RPMI7951 (cell line): ENCODE measurements around the gene CMPK2. TPM values are rescaled to one million over a fixed set of nuclear protein-coding genes. Genes with fewer than 3 reads are reported as not detected.

Experiments
- DNase-seq: peaks from one replicate; pipeline ENCODE4 v3.0.0-alpha.2; 2012; ENCODE audit warnings: low read depth
- total RNA-seq: library from RNA; depleted of rRNA; stranded (reverse); fragments of >200 nt; shearing (Covaris generic); gene quantifications from 2 replicates; pipeline ENCODE4 v1.2.3, GENCODE V29; 2014

The CMPK2 gene
- total RNA-seq, 1 experiment from 2014 or later, result 4.4 TPM

DNA sequence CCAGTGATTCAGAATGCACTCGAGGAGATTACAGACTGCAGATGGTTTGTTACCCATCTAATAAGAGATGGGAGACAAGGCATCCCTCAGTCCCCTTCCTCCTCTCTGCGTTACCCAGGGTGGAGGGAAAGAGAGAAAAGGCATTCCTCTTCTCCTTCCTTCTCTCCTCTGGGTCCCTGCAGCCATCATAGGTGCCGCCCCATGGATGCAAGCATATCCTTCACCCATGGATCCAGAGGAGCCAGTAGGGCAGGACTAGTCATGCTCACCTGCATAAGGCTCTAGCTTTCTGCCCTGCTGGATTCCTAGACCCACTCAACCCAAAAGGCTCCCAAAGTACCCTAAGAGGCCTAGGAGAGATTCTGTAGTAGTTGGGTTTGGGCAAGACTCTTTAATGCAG, 20.4 kb downstream of the CMPK2 start:
- DNase-seq, result peak; percentile 27

DNA sequence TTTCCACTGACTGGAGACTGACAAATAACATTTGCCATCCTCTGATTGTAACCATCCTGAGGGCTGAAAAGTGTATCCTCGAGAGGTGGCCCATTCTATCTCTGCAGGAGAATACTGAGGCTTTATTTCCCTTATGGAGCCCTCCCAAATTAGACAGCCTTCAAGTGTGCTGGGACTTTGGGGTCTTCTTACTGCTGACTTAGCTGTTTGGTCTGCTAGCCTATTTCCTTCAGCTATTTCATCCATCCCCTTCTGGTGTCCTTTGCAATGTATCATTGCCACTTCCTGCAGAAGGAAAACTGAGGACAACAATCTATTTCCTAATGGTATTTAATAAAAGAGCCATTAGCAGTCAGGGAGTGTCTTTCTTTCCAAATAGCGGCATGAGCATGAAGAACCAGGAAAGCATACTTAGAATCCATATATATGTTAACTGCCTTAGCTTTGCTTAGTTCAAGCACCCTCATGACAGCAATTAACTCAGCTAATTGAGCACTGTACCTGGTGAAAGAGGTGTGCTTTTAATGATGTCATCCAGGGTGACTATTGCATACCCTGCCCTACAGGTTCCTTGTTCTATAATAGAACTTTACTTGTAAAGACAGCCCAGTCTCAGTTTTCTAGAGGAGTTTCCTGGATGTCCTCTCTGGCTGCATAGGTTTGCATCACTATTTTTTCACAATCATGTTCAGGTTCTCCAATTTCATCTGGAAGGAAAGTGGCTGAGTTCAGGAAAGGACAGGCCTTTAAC, 24.0 kb downstream of the CMPK2 start:
- no peak for DNase-seq

DNA sequence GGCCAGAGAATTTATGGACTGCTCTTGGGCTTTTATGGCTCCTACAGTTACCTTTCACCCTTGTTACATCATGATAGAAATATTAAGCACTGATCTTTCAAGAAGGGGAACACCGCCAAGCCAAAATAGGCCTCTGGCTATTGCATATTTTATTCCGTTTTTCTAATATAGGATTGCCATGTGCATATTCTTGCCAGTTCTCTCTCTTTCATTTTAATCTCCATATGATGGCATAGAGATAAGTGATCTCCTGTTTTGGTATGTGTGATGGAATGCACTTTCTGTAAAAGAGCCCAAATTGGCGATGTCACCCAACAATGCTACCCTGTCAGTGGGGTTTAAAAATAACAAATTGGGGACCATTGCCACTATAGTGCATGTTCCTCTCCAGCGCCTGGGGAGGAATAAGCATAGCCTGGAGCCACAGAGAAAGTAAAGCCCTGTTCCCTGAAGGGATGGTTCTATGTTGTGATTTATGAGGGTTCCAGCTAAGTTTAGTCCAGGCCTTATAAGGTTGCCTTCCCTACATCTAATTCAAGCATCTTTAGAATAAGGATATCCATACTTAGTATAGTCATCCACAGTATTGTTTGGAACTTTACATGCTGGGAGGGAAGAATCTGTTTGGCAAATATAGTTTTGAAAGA, 26.9 kb downstream of the CMPK2 start:
- DNase-seq, result no peak

DNA sequence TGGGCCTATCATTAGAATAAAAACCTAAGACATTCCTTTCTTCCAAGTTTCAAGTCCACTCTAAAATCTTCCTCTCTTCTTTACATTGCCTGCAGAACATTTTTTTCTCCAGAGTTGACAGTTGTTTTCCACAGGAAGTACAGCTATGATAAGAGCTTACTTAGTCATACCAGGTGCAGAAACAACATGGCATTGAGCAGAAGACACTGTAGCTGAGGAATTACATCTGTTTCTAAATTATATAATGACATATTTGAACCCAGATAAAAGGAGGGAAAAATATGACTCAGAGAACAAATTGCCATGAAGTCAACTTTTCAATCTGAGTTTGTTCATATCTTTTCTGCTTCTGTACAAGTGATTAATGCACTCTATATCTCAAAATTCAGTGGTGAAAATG, 30.2 kb downstream of the CMPK2 start:
- peak; percentile 51 for DNase-seq

DNA sequence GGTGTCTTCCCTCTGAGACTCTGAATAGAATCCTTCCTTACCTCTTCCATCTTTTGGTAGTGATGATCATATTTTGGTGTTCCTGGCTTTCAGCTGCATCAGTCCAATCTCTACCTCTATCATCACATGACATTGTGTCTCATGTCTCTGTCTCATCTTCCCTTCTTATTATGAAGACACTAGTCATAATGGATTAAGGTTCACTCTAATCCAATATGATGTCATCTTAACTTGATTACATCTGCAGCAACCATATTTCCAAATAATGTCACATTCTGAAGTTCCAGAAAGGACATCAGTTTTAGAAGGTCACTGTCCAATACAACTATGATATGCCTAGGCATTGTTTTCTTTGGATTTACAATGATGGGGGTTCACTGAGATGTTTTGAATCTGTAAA, 31.5 kb downstream of the CMPK2 start:
- no peak for DNase-seq

DNA sequence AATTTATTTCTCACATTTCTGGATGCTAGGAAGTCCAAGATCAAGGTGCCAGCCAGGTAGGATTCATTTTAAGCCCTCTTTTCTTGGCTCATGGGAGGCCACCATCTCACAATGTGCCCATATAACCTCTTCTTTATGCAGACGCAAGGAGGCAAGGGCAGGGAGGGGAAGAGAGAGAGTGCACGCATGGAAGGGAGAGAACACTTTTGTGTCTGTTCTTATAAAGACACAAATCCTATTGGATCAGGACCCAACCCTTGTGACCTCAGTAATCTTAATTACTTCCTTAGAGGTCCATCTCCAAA, 32.5 kb downstream of the CMPK2 start:
- DNase-seq, result no peak

DNA sequence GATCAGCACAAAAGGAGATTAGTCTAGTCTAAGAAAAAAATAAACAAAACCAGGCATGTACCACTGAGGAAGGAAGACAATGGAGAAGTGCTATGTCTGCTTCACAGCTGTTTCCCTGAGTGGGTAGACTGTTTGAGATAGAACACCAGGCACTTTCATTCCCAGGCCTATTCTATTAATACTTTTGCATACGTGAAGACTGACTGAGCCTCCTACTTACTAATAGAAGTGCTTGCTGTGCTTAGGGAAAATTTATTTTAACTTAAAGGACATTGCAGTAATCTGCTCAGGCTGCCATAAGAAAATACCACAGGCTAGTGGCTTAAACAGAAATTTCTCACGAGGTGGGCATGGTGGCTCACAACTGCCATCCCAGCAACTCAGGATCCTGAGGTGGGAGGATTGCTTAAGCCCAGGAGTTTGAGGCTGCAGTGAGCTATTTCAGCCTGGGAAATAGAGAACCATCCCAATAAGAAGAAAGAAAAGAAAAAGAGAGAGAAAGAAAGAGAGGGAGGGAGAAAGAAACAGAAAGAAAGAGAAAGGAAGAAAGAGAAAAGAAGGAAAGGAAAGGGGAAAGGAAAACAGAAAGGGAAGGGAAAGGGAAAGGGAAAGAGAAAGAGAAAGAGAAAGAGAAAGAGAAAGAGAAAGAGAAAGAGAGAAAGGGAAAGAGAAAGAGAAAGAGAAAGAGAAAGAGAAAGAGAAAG, 33.0 kb downstream of the CMPK2 start:
- DNase-seq, result no peak

DNA sequence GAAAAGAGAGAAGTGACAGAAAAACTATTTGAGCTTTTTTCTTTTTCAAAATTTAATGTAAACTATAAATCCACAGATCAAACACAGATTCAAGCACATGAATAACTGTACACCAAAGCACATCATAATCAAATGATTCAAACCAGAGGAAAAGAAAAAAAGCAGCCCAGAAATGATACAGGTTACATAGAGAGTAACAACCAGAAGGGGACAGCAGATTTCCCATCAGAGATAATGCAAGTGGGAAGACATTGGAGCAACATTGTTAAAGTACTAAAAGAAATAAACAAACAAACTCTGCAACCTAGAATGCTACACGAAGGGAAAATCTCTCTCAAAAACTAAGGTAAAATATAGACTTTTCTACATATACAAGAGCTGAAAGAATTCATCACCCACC, 34.5 kb downstream of the CMPK2 start:
- DNase-seq, result no peak

DNA sequence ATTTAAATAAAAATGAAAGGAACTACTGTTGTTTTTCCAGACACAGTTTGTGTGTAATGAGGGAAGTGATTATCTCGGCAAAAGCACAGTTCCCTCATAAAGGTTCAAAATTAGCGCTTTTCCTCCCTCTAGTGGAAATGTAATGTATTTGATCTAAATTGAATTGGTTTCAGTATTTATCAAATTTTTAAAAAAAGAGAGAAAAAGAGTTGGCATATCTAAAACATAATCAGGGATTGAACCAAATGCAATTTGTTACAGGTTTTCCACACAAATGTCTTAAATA, 37.5 kb downstream of the CMPK2 start:
- peak; percentile 68 for DNase-seq

DNA sequence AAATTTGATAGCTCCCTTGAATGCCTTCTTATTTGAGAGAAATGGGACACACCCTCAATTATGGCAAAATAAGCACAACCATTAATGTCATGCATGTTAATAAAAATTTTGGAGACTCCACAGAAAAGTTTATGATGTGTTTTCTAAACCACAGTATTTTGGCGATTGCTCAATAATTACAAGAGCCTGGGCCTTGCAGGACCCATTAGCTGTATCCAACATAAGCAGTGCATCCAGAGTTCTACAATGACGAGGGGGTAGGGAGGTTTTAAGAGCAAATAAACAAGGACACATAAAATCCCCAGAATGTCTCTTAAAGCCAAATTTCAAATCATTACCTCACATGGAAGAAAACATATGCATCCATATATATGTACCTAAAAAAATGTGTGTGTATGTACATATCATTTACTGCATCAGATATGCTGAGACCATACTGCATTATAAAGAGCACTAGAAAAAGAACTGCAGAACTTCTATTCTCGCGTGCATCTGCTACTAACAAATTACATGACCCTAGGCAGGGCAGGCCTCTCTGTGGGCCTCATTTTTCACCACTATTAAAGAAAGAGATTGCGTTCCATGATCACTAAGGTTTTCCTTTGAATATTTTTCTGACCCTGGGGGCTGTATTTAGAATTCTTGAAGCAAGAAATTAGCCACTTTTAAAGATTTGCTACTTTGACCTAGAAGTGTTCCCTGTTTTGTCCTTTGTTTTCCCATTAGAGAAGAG, 38.0 kb downstream of the CMPK2 start:
- DNase-seq, result no peak

DNA sequence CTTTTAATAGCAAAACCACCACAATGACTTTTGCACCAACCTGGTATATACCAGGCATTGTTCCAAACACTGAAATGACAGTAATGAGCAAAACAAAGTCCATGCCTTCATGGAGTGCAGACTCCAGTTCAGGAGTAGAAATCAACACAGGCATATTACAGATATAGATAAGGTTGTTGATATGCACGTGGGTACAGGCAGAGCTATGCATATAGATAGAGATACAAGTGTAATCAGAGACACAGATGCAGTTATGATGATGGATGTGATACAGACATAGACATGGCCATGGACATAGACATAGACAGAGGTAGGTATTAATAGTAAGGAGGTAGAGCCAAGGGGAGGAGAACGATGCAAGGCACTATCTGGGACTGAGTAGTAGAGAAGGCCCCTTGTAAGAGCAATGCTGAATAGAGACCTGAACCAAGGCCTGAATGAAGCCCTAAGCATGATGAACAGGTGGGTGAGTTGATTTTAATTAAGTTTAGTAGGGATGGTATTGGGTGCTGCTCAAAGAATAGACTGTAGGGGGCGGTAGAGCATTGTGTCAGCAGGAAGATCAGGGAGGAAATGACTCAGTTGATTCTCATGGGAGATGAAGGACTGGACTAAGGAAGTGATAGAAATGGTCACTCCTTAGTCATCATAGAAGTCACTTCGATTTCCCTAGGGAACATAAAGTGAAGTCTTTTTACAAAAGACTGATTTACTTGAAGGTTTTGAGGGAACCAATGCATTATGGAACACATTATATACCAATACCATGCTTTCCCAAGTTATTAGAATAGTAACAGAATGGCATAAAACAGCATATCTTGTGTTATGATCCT, 39.4 kb downstream of the CMPK2 start:
- DNase-seq, result peak; percentile 84

DNA sequence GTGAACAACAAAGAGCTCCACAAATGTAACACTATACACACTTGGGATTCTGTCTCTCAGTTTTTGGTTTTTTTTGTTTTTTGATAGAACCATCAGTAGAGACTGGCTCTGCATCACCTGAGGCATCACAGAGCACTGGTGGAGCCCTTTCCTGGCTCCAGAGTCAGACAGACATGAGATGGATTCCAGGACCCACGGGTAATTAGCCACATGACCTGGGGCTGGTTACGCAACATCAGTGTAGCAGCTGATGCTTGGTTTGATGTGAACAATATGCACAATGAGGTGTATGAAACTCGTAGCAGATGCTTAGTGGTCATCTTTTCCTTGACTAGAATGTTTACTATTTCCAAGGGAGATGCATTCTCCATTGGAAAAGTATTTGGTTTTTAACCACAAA, 40.7 kb downstream of the CMPK2 start:
- DNase-seq, result peak; percentile 90

DNA sequence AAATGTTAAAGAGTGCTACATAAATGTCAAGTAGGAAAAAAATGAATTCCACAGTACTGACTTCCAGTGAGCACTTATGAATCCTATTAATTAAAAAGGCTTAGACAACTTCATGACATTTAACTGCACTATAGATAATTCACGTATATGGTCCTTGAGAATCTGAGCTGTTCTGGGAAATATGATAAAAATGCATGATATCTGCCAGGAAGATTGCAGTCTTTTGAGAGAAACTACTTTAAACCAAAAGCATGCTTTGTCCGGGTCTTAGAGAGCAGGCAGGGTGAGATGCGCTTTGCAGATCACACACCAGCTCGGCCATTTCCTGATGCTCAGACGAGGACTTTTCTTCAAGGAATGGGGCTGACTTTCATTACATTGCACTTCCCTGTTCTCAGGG, 42.6 kb downstream of the CMPK2 start:
- no peak for DNase-seq

DNA sequence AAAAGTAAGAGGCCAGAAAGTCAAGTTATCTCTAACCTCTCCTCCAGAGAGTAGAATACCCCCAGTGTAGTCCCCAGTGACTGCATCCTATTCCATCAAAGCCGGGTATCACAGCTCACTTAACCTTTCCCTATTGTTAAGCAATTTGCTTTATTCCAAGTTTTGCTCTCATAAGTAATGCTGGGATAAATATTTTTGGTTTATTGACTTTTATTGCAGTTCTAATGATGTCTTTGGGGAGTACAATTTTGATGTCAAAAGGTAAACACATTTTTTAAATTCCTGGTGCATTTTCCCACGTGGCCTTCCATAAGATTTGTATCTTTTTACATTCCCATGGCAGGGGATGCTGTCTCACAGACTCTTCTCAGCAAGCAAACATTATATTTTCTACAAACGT, 43.3 kb downstream of the CMPK2 start:
- DNase-seq, result no peak

DNA sequence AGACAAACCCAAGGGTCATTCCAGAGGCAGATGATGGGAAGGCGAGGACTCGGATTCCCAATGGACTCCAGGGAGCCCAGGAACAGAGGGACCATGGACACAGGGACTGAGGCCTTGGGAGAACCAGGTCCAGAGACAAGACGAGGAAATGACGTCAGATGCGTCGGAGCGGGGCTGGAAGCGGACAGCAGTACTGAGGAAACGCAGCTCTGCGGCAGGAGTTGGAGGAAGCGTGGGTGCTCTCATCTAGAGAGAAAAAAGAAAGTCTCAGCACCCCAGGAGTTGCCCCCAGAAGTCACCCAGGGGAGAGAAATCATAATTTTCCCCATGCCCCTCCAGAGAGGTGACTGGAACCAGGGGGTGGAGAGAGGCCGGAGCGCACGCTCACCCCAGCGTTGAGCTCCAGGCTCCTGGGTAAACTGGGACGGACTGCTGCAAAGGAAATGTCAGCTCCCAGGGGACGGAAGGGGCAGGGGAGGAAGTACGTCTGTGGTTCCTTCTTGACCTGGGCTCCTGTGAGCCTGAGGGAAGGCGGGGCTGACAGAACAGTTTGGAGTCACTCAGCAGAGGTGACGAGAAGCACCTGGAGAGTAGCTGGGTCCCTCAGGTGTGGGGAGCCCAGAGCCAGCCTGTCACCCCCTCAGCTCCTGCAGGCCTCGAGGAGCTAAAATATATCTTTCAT, 44.7 kb downstream of the CMPK2 start:
- DNase-seq, result no peak

DNA sequence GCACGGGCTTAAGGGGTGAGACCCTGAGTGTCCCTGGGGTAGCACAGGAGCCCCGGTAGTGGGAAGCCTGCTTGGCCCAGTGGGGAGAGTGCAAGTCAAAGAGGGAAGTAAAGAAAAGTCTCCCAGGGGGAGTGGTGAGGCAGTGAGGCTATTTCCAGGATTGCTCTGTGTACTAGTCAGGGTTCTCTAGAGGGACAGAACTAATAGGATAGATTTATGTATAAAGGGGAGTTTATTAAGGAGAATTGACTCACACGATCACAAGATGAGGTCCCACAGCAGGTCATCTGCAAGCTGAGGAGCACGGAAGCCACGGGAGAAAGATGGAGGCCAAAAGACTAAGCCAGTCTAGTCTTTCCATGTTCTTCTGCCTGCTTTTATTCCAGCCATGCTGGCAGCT, 45.5 kb downstream of the CMPK2 start:
- DNase-seq, result no peak

DNA sequence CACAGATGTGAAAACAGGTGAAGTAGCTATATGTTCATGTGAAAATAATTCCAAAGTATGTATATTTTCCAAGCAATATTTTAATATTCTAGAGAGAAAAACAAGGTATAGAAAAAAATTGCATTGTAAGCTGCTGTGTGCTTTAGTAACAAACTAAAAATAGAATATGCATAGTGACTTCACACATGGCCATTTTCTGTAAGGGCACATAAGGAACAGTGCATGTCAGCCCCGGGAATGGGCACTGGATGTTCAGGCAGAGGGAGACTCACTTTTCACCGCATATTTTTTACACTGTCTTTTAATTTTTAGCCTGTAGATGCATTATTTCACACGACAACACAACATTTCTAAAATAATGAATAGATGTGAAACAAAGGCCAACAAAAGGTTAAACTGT, 46.0 kb downstream of the CMPK2 start:
- DNase-seq, result no peak

DNA sequence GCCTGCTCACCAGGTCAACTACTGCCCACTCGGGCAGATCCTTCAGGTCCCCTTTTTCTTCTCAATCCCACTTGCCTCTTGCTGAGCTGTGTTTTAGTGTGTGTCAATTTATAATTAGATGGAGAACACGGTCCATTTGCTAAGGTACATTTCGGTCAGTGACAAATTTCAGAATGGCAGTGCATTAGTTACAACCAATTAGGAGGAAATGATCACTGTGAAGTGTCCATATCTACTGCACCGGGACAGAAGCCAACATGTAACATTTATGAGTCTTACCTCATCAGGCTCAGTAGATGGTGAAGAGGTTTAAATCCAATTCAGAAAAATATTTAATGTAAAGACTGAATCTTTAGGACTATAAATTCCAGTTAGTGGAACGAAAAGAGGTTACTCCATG, 47.7 kb downstream of the CMPK2 start:
- no peak for DNase-seq

DNA sequence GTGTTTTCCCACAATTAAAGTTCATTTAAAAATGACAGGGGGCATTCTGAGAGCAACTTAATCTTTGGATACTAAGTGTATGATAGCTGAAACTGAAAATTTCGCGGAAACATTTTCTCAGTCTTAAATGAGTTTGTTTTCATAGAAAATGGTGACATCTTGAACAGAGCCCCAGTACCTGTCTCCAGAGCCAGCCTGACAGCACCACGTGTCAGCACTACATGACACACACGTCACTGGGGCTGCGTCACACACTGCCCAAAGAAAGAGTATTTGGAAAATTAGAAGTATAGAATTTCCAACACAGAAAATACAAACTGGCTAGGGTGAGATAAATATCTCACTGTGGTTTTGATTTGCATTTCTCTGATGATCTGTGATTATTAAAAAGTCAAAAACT, 50.8 kb downstream of the CMPK2 start:
- DNase-seq, result no peak

DNA sequence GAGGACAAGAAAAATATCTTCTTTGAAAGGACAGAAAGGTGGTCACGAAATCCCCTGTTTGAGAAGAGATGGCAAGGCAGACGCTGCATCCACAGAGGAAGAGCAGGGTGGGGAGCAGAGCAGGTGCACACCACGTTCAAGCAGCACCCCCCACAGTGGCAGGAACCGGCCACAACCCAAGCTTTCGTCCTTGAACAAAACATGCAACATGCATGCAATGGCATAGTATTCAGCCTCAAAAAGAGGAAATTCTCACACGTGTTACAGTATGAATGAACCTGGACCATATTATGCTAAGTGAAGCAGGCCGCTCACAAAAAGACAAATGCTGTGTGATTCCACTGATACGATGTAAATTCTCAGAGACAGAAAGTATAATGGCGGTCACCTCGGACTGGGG, 51.4 kb downstream of the CMPK2 start:
- DNase-seq, result no peak

DNA sequence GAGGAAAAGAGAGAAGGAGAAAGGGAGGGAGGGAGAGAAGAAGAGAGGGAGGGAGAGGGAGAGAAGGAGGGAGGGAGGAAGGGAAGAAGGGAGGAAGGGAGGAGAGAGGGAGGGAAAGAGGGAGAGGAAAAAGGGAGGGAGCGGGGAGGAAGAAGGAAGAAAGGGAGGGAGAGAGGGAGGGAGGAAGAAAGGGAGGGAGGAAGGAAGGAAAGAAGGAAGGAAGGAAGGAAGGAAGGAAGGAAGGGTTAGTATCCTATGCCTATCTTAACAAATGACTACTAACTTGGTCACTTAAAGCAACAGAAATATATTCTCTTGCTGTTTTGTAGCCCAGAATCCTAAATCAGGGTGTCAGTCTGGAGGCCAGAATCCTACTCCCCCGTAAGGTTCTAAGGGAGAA, 52.1 kb downstream of the CMPK2 start:
- DNase-seq, result no peak
